HCT116 (cell line): ENCODE data around the gene SLAMF7. TPM values are rescaled to one million over a fixed set of nuclear protein-coding genes. Genes with fewer than 3 reads are reported as not detected.

Experiments used
- ATAC-seq: fragments of 200-7000 bp; cut with Tn5 transposase; 2 replicates; pipeline ENCODE4 v1.9.1; 2020; ENCODE audit warnings: mild to moderate bottlenecking, moderate library complexity
- BruUV-seq: library from RNA; stranded (reverse); fragments of 400-500 nt; replicated peaks from 2 replicates; lab custom pipeline; 2021; lab: Mats Ljungman, UMichigan
- CTCF ChIA-PET: fragments of 300-600 bp; sonication (Branson Sonifier 250); formaldehyde crosslinking; loops from one replicate; lab custom pipeline; 2021; ENCODE audit warnings: antibody characterized with exemption; lab: Charles Lee
- POLR2A ChIA-PET: fragments of 300-600, 350-600 bp; sonication (Branson Sonifier 250); formaldehyde crosslinking; loops from one replicate; lab custom pipeline; 2021; ENCODE audit warnings: antibody characterized with exemption; lab: Charles Lee
- RAD21 ChIA-PET, 2 experiments: fragments of 300-600 bp; sonication (Branson Sonifier 250); formaldehyde crosslinking; loops; one replicate each; lab custom pipeline; 2023; ENCODE audit warnings: low total read pairs in 2 of 2; ENCODE audit not compliant: uncharacterized antibody in 2 of 2, unreplicated experiment in 2 of 2, low non-redundant PET in 1 of 2; lab: Charles Lee
- DNase-seq: peaks from one replicate; pipeline ENCODE4 v3.0.0-alpha.2; 2010; ENCODE audit warnings: low read depth, low spot score
- H2AFZ ChIP-seq: fragments of 200-600 bp; shearing (Covaris generic), sonication (generic); 2 replicates; pipeline ENCODE4 v1.6.1; 2017; ENCODE audit warnings: low read depth, mixed run types, mixed read lengths, antibody characterized with exemption, low read length; ENCODE audit not compliant: poor library complexity, severe bottlenecking
- H3K27ac ChIP-seq: 2 replicates; pipeline ENCODE4 v1.5.1; 2012; ENCODE audit warnings: low read depth, low read length
- H3K27me3 ChIP-seq: fragments of 200-600 bp; sonication (generic); 2 replicates; pipeline ENCODE4 v1.6.1; 2016; ENCODE audit warnings: mixed run types, low read length, mixed read lengths; ENCODE audit not compliant: insufficient read depth
- H3K36me3 ChIP-seq, 2 experiments: fragments of 200-500 bp in 1 of 2; fragments of 200-600 bp in 1 of 2; sonication (Bioruptor generic) in 1 of 2; sonication (generic) in 1 of 2; 2 replicates each; pipeline versions ENCODE4 v1.5.1 to v1.6.1; 2014 to 2016; ENCODE audit warnings: low read length in 2 of 2, inconsistent platforms in 1 of 2, mixed read lengths in 1 of 2, mixed run types in 1 of 2; ENCODE audit not compliant: insufficient read depth in 2 of 2, control insufficient read depth in 1 of 2
- H3K4me1 ChIP-seq, 2 experiments: fragments of 200-600 bp in 1 of 2; sonication (generic) in 1 of 2; 2 replicates each; pipeline versions ENCODE4 v1.5.1 to v1.6.1; 2012 to 2017; ENCODE audit warnings: low read length in 2 of 2, inconsistent platforms in 1 of 2, mild to moderate bottlenecking in 1 of 2, mixed read lengths in 1 of 2, mixed run types in 1 of 2, moderate library complexity in 1 of 2; ENCODE audit not compliant: insufficient read depth in 2 of 2, control insufficient read depth in 1 of 2
- H3K4me2 ChIP-seq: fragments of 200-600 bp; sonication (generic); 2 replicates; pipeline ENCODE4 v1.6.1; 2017; ENCODE audit warnings: mixed run types, low read length, mixed read lengths
- H3K4me3 ChIP-seq, 2 experiments: fragments of 200-600 bp in 1 of 2; sonication (generic) in 1 of 2; replicated peaks in 1 of 2; 2 replicates each; pipeline ENCODE4 v1.5.1; 2011 to 2016; ENCODE audit warnings: low read length in 2 of 2, control low read depth in 1 of 2, low read depth in 1 of 2, mild to moderate bottlenecking in 1 of 2, mixed read lengths in 1 of 2, mixed run types in 1 of 2
- H3K79me2 ChIP-seq: fragments of 200-600 bp; sonication (generic); 2 replicates; pipeline ENCODE4 v1.6.1; 2017; ENCODE audit warnings: mild to moderate bottlenecking, mixed run types, low read length, moderate library complexity, mixed read lengths; ENCODE audit not compliant: insufficient read depth
- H3K9ac ChIP-seq: fragments of 200-600 bp; sonication (generic); 2 replicates; pipeline ENCODE4 v1.6.1; 2016; ENCODE audit warnings: low read length, mixed read lengths
- H3K9me2 ChIP-seq: fragments of 200-600 bp; sonication (generic), shearing (Covaris generic); 2 replicates; pipeline ENCODE4 v1.6.1; 2017; ENCODE audit warnings: mixed run types, mild to moderate bottlenecking, moderate library complexity; ENCODE audit not compliant: insufficient read depth
- H3K9me3 ChIP-seq, 2 experiments: fragments of 200-500 bp in 1 of 2; fragments of 200-600 bp in 1 of 2; sonication (Bioruptor generic) in 1 of 2; sonication (generic) in 1 of 2; 2 replicates each; pipeline ENCODE4 v1.6.1; 2014 to 2017; ENCODE audit warnings: low read length in 2 of 2, mixed read lengths in 2 of 2, inconsistent platforms in 1 of 2, low read depth in 1 of 2, mild to moderate bottlenecking in 1 of 2, mixed run types in 1 of 2, moderate library complexity in 1 of 2; ENCODE audit not compliant: control insufficient read depth in 1 of 2, insufficient read depth in 1 of 2
- H4K20me1 ChIP-seq: fragments of 200-600 bp; sonication (generic), shearing (Covaris generic); 2 replicates; pipeline ENCODE4 v1.6.1; 2017; ENCODE audit warnings: mixed run types, mild to moderate bottlenecking, moderate library complexity; ENCODE audit not compliant: insufficient read depth
- EGR1 ChIP-seq: IDR thresholded peaks from 2 replicates; pipeline ENCODE4 v1.6.1; 2012; ENCODE audit warnings: low read depth
- ELF1 ChIP-seq: IDR thresholded peaks from 2 replicates; pipeline ENCODE4 v1.6.1; 2012; ENCODE audit warnings: low read depth, borderline replicate concordance
- EZH2phosphoT487 ChIP-seq: fragments of 200-600 bp; IDR thresholded peaks from 2 replicates; pipeline ENCODE4 v1.6.1; 2018; ENCODE audit warnings: antibody characterized with exemption, borderline replicate concordance
- JUND ChIP-seq: IDR thresholded peaks from 2 replicates; pipeline ENCODE4 v1.6.1; 2012
- POLR2AphosphoS5 ChIP-seq: IDR thresholded peaks from 2 replicates; pipeline ENCODE4 v1.6.1; 2011; ENCODE audit warnings: mild to moderate bottlenecking, low read depth, low read length, moderate library complexity
- SIN3A ChIP-seq: IDR thresholded peaks from 2 replicates; pipeline ENCODE4 v1.6.1; 2012; ENCODE audit warnings: low read depth
- SRF ChIP-seq: IDR thresholded peaks from 2 replicates; pipeline ENCODE4 v1.6.1; 2012; ENCODE audit warnings: low read depth
- YY1 ChIP-seq: IDR thresholded peaks from 2 replicates; pipeline ENCODE4 v1.6.1; 2011; ENCODE audit warnings: low read length, low read depth, moderate library complexity, mild to moderate bottlenecking; ENCODE audit not compliant: insufficient replicate concordance; ENCODE audit errors: extremely low read depth
- ZFX ChIP-seq: fragments of 450-650 bp; IDR thresholded peaks from 2 replicates; pipeline ENCODE4 v1.6.1; 2017
- ZNF274 ChIP-seq: fragments of 200-500 bp; sonication (Bioruptor generic); IDR thresholded peaks from 2 replicates; pipeline ENCODE4 v1.6.1; 2014; ENCODE audit warnings: mild to moderate bottlenecking, low read depth, low read length, inconsistent platforms
- intact Hi-C: fragments of 100-400 bp; cut with micrococcal nuclease; formaldehyde crosslinking; loops from 2 replicates; pipeline ENCODE4 v1.10.0; 2022
- total RNA-seq: library from RNA; stranded (reverse); gene quantifications from one replicate; pipeline ENCODE4 v1.2.1, GENCODE V29; 2021; ENCODE audit not compliant: unreplicated experiment
- TF ChIP-seq, protein P1 (sequence below): IDR thresholded peaks from 2 replicates; pipeline ENCODE4 v1.6.1; 2012
- TF ChIP-seq, protein P2 (sequence below): IDR thresholded peaks from 2 replicates; pipeline ENCODE4 v1.6.1; 2012; ENCODE audit warnings: low read depth
- TF ChIP-seq, protein P3 (sequence below): IDR thresholded peaks from 2 replicates; pipeline ENCODE4 v1.6.1; 2011; ENCODE audit warnings: mild to moderate bottlenecking, low read length, moderate library complexity; ENCODE audit not compliant: insufficient replicate concordance; ENCODE audit errors: extremely low read depth
- TF ChIP-seq, protein P4 (sequence below): IDR thresholded peaks from 2 replicates; pipeline ENCODE4 v1.6.1; 2012

The SLAMF7 gene
- total RNA-seq, 1 experiment from 2014 or later = 0.34 TPM

DNA sequence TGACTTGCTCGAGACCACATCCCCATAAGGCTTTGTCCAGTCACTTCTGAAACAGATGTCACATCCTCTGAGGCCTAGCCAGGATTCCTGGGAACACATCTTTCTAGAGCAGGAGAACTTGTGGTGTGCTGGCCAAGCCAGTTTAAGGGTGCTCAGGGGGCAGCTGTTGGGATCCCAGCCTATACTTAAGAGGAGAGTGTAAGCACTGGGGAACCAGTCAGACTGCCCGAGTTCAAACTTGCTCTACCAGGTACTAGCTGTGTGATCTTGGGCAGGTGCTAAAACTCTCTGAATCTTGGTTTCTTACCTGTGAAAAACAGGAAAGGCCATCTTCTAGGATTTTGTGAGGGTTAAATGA, 41.3 kb downstream of the SLAMF7 start:
- Histone ChIP-seq H3K27ac (no peak overlapping the region), H3K36me3 (no peaks in the 10 kb centered on the region), H3K9me3 (no peaks in the 10 kb centered on the region), H3K79me2 (no peaks in the 10 kb centered on the region)
- CTCF ChIA-PET = interaction anchor here (0.6 to 3.6 kb wide), 16 partner anchors 12 to 446 kb away, joined by 3 to 27 read pairs (median 3); partner anchors contain the start of genes ITLN2 and TOMM40L
- ATAC-seq = peak; percentile 21; the same call in 1 of the 2 replicates
- no peak for TF ChIP-seq SIN3A
- TF ChIP-seq YY1 = no peak
- TF ChIP-seq EGR1 = no peak
- TF ChIP-seq ZNF274 = no peak
- TF ChIP-seq ELF1 = no peak
- TF ChIP-seq JUND = no peak
- TF ChIP-seq, protein P1, sequence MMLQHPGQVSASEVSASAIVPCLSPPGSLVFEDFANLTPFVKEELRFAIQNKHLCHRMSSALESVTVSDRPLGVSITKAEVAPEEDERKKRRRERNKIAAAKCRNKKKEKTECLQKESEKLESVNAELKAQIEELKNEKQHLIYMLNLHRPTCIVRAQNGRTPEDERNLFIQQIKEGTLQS = no peak
- TF ChIP-seq EZH2phosphoT487 = no peak
- no peak for TF ChIP-seq POLR2AphosphoS5
- TF ChIP-seq SRF = no peak
- TF ChIP-seq ZFX = no peak; the same call in 1 of the 2 replicates
- TF ChIP-seq, protein P2, sequence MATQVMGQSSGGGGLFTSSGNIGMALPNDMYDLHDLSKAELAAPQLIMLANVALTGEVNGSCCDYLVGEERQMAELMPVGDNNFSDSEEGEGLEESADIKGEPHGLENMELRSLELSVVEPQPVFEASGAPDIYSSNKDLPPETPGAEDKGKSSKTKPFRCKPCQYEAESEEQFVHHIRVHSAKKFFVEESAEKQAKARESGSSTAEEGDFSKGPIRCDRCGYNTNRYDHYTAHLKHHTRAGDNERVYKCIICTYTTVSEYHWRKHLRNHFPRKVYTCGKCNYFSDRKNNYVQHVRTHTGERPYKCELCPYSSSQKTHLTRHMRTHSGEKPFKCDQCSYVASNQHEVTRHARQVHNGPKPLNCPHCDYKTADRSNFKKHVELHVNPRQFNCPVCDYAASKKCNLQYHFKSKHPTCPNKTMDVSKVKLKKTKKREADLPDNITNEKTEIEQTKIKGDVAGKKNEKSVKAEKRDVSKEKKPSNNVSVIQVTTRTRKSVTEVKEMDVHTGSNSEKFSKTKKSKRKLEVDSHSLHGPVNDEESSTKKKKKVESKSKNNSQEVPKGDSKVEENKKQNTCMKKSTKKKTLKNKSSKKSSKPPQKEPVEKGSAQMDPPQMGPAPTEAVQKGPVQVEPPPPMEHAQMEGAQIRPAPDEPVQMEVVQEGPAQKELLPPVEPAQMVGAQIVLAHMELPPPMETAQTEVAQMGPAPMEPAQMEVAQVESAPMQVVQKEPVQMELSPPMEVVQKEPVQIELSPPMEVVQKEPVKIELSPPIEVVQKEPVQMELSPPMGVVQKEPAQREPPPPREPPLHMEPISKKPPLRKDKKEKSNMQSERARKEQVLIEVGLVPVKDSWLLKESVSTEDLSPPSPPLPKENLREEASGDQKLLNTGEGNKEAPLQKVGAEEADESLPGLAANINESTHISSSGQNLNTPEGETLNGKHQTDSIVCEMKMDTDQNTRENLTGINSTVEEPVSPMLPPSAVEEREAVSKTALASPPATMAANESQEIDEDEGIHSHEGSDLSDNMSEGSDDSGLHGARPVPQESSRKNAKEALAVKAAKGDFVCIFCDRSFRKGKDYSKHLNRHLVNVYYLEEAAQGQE = no peak
- TF ChIP-seq, protein P3, sequence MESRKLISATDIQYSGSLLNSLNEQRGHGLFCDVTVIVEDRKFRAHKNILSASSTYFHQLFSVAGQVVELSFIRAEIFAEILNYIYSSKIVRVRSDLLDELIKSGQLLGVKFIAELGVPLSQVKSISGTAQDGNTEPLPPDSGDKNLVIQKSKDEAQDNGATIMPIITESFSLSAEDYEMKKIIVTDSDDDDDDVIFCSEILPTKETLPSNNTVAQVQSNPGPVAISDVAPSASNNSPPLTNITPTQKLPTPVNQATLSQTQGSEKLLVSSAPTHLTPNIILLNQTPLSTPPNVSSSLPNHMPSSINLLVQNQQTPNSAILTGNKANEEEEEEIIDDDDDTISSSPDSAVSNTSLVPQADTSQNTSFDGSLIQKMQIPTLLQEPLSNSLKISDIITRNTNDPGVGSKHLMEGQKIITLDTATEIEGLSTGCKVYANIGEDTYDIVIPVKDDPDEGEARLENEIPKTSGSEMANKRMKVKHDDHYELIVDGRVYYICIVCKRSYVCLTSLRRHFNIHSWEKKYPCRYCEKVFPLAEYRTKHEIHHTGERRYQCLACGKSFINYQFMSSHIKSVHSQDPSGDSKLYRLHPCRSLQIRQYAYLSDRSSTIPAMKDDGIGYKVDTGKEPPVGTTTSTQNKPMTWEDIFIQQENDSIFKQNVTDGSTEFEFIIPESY = no peak
- TF ChIP-seq, protein P4, sequence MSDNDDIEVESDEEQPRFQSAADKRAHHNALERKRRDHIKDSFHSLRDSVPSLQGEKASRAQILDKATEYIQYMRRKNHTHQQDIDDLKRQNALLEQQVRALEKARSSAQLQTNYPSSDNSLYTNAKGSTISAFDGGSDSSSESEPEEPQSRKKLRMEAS = no peak
- TF ChIP-seq, all 23 proteins: peak for 0
- Histone ChIP-seq H3K9ac (no peak overlapping the region), H3K4me1 (peaks cover 9 to 10% of the 10 kb centered on the region in 2 experiments; a peak in 2 of 4 replicates), H3K4me2 (no peak overlapping the region), H3K27me3 (no peaks in the 10 kb centered on the region), H3K4me3 (no peak overlapping the region), H3K9me2 (no peaks in the 10 kb centered on the region), H2AFZ (no peak overlapping the region), H4K20me1 (no peaks in the 10 kb centered on the region)
- no TSS peak for BruUV-seq
- DNase-seq = no peak
- intact Hi-C loops = loop anchor here (1.0 kb wide), 1 partner anchor 50 kb away; no protein-coding TSS in a partner anchor
- POLR2A ChIA-PET = no interaction called here
- RAD21 ChIA-PET = no interaction called here
